ENCODE results near the gene NUP188.
A peak's percentile ranks its signal among the peaks of the same experiment; 100 is the strongest.

The NUP188 gene

GRCh38 chr9:128947527-128948301 is at the start of gene NUP188, which contains the start of gene DOLK (continued):
- TF ChIP-seq ZNF133 (tag by site-specific recombination; IDR thresholded peaks at IDR 0.05) = peak; percentile 24; the same call in 1 of the 2 replicates
- no peak for TF ChIP-seq ZNF596 (tag by site-specific recombination; IDR thresholded peaks at IDR 0.05)
- TF ChIP-seq, protein P1, sequence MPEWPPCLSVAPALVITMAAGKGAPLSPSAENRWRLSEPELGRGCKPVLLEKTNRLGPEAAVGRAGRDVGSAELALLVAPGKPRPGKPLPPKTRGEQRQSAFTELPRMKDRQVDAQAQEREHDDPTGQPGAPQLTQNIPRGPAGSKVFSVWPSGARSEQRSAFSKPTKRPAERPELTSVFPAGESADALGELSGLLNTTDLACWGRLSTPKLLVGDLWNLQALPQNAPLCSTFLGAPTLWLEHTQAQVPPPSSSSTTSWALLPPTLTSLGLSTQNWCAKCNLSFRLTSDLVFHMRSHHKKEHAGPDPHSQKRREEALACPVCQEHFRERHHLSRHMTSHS (tag by site-specific recombination; IDR thresholded peaks at IDR 0.05) = no peak
- TF ChIP-seq ZSCAN30 (tag by site-specific recombination; IDR thresholded peaks at IDR 0.05) = peak; percentile 39; the same call in 1 of the 2 replicates
- TF ChIP-seq ZNF324 (tag by site-specific recombination; IDR thresholded peaks at IDR 0.05) = peak; percentile 89
- TF ChIP-seq ZNF280D (tag by site-specific recombination; IDR thresholded peaks at IDR 0.05) = 0 out of 2 replicates have a peak, but pooled peaks have one; percentile 28
- TF ChIP-seq GLI4 (tag by site-specific recombination; IDR thresholded peaks at IDR 0.05) = peak; percentile 78
- TF ChIP-seq ZNF707 (tag by site-specific recombination; IDR thresholded peaks at IDR 0.05) = no peak
- no peak for TF ChIP-seq ZNF157 (tag by site-specific recombination; IDR thresholded peaks at IDR 0.05)
- TF ChIP-seq OSR2 (tag by site-specific recombination; IDR thresholded peaks at IDR 0.05) = peak; percentile 21; the same call in 1 of the 2 replicates
- no peak for TF ChIP-seq ZNF394 (tag by site-specific recombination; IDR thresholded peaks at IDR 0.05; ENCODE audit: borderline replicate concordance)
- TF ChIP-seq ZNF548 (tag by site-specific recombination; IDR thresholded peaks at IDR 0.05) = no peak
- no peak for TF ChIP-seq ZNF558 (tag by site-specific recombination; IDR thresholded peaks at IDR 0.05)
- TF ChIP-seq INSM2 (tag by site-specific recombination; IDR thresholded peaks at IDR 0.05) = peak; percentile 71; the same call in 1 of the 2 replicates
- TF ChIP-seq ZNF792 (tag by site-specific recombination; IDR thresholded peaks at IDR 0.05) = no peak
- no peak for TF ChIP-seq ZNF621 (tag by site-specific recombination; IDR thresholded peaks at IDR 0.05)
- TF ChIP-seq ZNF76 (tag by site-specific recombination; IDR thresholded peaks at IDR 0.05; ENCODE audit: borderline replicate concordance, low read depth) = peak; percentile 80
- TF ChIP-seq, protein P2, sequence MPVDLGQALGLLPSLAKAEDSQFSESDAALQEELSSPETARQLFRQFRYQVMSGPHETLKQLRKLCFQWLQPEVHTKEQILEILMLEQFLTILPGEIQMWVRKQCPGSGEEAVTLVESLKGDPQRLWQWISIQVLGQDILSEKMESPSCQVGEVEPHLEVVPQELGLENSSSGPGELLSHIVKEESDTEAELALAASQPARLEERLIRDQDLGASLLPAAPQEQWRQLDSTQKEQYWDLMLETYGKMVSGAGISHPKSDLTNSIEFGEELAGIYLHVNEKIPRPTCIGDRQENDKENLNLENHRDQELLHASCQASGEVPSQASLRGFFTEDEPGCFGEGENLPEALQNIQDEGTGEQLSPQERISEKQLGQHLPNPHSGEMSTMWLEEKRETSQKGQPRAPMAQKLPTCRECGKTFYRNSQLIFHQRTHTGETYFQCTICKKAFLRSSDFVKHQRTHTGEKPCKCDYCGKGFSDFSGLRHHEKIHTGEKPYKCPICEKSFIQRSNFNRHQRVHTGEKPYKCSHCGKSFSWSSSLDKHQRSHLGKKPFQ (tag by site-specific recombination; IDR thresholded peaks at IDR 0.05) = peak; percentile 51; the same call in 1 of the 2 replicates
- peak; percentile 49; the same call in 1 of the 2 replicates for TF ChIP-seq ZSCAN4 (tag by site-specific recombination; IDR thresholded peaks at IDR 0.05)
- no peak; the same call in 1 of the 2 replicates for TF ChIP-seq SCRT2 (tag by site-specific recombination; IDR thresholded peaks at IDR 0.05)
- peak; percentile 96 for TF ChIP-seq ZIC2 (tag by site-specific recombination; IDR thresholded peaks at IDR 0.05)
- no peak for TF ChIP-seq ZNF530 (tag by site-specific recombination; IDR thresholded peaks at IDR 0.05; ENCODE audit: low read depth)
- TF ChIP-seq TSHZ1 (tag by site-specific recombination; IDR thresholded peaks at IDR 0.05; ENCODE audit: borderline replicate concordance) = peak; percentile 38; the same call in 1 of the 2 replicates
- no peak for TF ChIP-seq ZNF214 (tag by site-specific recombination; IDR thresholded peaks at IDR 0.05; ENCODE audit: borderline replicate concordance)
- TF ChIP-seq, protein P3, sequence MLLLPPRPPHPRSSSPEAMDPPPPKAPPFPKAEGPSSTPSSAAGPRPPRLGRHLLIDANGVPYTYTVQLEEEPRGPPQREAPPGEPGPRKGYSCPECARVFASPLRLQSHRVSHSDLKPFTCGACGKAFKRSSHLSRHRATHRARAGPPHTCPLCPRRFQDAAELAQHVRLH (tag by site-specific recombination; IDR thresholded peaks at IDR 0.05) = no peak
- TF ChIP-seq ZNF600 (tag by site-specific recombination; IDR thresholded peaks at IDR 0.05) = peak; percentile 84
- peak; percentile 96 for TF ChIP-seq SP3 (tag by site-specific recombination; IDR thresholded peaks at IDR 0.05)

Measured in HEK293 (cell line).